ENCODE data around the gene CLIP1.

The CLIP1 gene

DNA sequence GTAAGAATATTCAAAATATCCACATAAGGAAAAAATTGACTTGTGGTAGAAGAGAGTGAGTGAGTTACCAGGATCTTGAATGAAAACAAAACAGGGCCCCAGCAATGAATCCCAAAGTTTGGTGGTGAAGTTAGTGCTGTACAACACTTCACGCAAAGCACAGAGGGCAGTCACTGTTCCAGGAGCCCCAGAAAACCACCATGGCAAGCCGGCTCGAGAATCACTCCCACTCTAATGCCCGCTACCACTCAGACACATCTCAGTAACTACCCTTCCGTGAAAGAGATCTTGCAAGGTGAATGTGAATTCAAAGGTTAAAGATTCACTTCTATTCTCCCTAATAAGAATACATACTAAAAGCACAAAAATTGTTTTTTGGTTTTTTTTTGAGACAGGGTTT lies 30.1 kb downstream of the CLIP1 start:
- TF ChIP-seq, protein P1, sequence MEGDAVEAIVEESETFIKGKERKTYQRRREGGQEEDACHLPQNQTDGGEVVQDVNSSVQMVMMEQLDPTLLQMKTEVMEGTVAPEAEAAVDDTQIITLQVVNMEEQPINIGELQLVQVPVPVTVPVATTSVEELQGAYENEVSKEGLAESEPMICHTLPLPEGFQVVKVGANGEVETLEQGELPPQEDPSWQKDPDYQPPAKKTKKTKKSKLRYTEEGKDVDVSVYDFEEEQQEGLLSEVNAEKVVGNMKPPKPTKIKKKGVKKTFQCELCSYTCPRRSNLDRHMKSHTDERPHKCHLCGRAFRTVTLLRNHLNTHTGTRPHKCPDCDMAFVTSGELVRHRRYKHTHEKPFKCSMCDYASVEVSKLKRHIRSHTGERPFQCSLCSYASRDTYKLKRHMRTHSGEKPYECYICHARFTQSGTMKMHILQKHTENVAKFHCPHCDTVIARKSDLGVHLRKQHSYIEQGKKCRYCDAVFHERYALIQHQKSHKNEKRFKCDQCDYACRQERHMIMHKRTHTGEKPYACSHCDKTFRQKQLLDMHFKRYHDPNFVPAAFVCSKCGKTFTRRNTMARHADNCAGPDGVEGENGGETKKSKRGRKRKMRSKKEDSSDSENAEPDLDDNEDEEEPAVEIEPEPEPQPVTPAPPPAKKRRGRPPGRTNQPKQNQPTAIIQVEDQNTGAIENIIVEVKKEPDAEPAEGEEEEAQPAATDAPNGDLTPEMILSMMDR (IDR thresholded peaks at IDR 0.05; ENCODE audit: low read length): no peak
- no peak for TF ChIP-seq EZH2phosphoT487 (IDR thresholded peaks at IDR 0.05; ENCODE audit: low read length)
- no peak overlapping the region for H3K4me2 ChIP-seq (ENCODE audit: low read depth, low read length)
- DNase-seq: no peak
- H3K4me3 ChIP-seq (ENCODE audit: low read length): no peak overlapping the region
- no peaks in the 10 kb centered on the region for H3K4me1 ChIP-seq (ENCODE audit: low read length)
- H3K79me2 ChIP-seq (ENCODE audit: low read length): no peaks in the 10 kb centered on the region
- H4K20me1 ChIP-seq (ENCODE audit: insufficient read depth, low read length): no peaks in the 10 kb centered on the region
- no peaks in the 10 kb centered on the region for H3F3A ChIP-seq (ENCODE audit: insufficient read depth, low read length)
- H3K27me3 ChIP-seq (replicated peaks; ENCODE audit: insufficient read depth, low read length): no peaks in the 10 kb centered on the region
- H3K27ac ChIP-seq (ENCODE audit: low read length): no peak overlapping the region
- no peak overlapping the region for H2AFZ ChIP-seq (ENCODE audit: low read length)
- no peaks in the 10 kb centered on the region for H3K36me3 ChIP-seq (replicated peaks; ENCODE audit: insufficient read depth, low read length)
- H3K9me3 ChIP-seq (replicated peaks; ENCODE audit: insufficient read depth, low read length): no peaks in the 10 kb centered on the region
- no peaks in the 10 kb centered on the region for H3K9me2 ChIP-seq (replicated peaks; ENCODE audit: insufficient read depth, low read length)
- no peak overlapping the region for H3K9ac ChIP-seq (ENCODE audit: low read length)

- no peaks in the 10 kb centered on the region for H3K4me1 ChIP-seq (ENCODE audit: low read length)
- H3K4me2 ChIP-seq (ENCODE audit: low read depth, low read length): no peak overlapping the region
- DNase-seq: no peak
- H3F3A ChIP-seq (ENCODE audit: insufficient read depth, low read length): no peaks in the 10 kb centered on the region
- H3K36me3 ChIP-seq (replicated peaks; ENCODE audit: insufficient read depth, low read length): no peaks in the 10 kb centered on the region
- no peaks in the 10 kb centered on the region for H3K9me2 ChIP-seq (replicated peaks; ENCODE audit: insufficient read depth, low read length)
- no peaks in the 10 kb centered on the region for H4K20me1 ChIP-seq (ENCODE audit: insufficient read depth, low read length)
- no peak overlapping the region for H3K4me3 ChIP-seq (ENCODE audit: low read length)
- no peak overlapping the region for H3K9ac ChIP-seq (ENCODE audit: low read length)
- no peaks in the 10 kb centered on the region for H3K9me3 ChIP-seq (replicated peaks; ENCODE audit: insufficient read depth, low read length)
- no peak overlapping the region for H3K27ac ChIP-seq (ENCODE audit: low read length)
- H3K27me3 ChIP-seq (replicated peaks; ENCODE audit: insufficient read depth, low read length): no peaks in the 10 kb centered on the region
- no peak overlapping the region for H2AFZ ChIP-seq (ENCODE audit: low read length)
- no peak for TF ChIP-seq EZH2 (optimal IDR thresholded peaks at IDR 0.05; ENCODE audit: low read depth, low read length)
- TF ChIP-seq, protein P1 (IDR thresholded peaks at IDR 0.05; ENCODE audit: low read length): no peak
- TF ChIP-seq EZH2phosphoT487 (IDR thresholded peaks at IDR 0.05; ENCODE audit: low read length): no peak
- H3K79me2 ChIP-seq (ENCODE audit: low read length): no peaks in the 10 kb centered on the region
Measured at GRCh38 chr12:122389677-122390076, 32.8 kb downstream of the CLIP1 start.

- no peaks in the 10 kb centered on the region for H3K27me3 ChIP-seq (replicated peaks; ENCODE audit: insufficient read depth, low read length)
- no peak overlapping the region for H3K27ac ChIP-seq (ENCODE audit: low read length)
- no peak for TF ChIP-seq EZH2 (optimal IDR thresholded peaks at IDR 0.05; ENCODE audit: low read depth, low read length)
- TF ChIP-seq, protein P1 (IDR thresholded peaks at IDR 0.05; ENCODE audit: low read length): no peak
- no peak for TF ChIP-seq EZH2phosphoT487 (IDR thresholded peaks at IDR 0.05; ENCODE audit: low read length)
- H3K4me2 ChIP-seq (ENCODE audit: low read depth, low read length): no peak overlapping the region
- H2AFZ ChIP-seq (ENCODE audit: low read length): no peak overlapping the region
- H3K9me2 ChIP-seq (replicated peaks; ENCODE audit: insufficient read depth, low read length): no peaks in the 10 kb centered on the region
- H3K9ac ChIP-seq (ENCODE audit: low read length): no peak overlapping the region
- no peaks in the 10 kb centered on the region for H3K36me3 ChIP-seq (replicated peaks; ENCODE audit: insufficient read depth, low read length)
- no peak for DNase-seq
- H3K4me3 ChIP-seq (ENCODE audit: low read length): no peak overlapping the region
- no peaks in the 10 kb centered on the region for H4K20me1 ChIP-seq (ENCODE audit: insufficient read depth, low read length)
- H3F3A ChIP-seq (ENCODE audit: insufficient read depth, low read length): no peaks in the 10 kb centered on the region
- no peaks in the 10 kb centered on the region for H3K9me3 ChIP-seq (replicated peaks; ENCODE audit: insufficient read depth, low read length)
- no peaks in the 10 kb centered on the region for H3K4me1 ChIP-seq (ENCODE audit: low read length)
- no peaks in the 10 kb centered on the region for H3K79me2 ChIP-seq (ENCODE audit: low read length)
Measured at GRCh38 chr12:122387887-122388286, 34.6 kb downstream of the CLIP1 start.
